Ureter (tissue), 1 donor: ENCODE data around the gene IGFBP6. TPM values are rescaled to one million over a fixed set of nuclear protein-coding genes. Genes with fewer than 3 reads are reported as not detected.

Source experiments
- DNase-seq: peaks from one replicate; pipeline ENCODE4 v3.0.0-alpha.2; 2020; ENCODE audit warnings: low spot score
- total RNA-seq: library from RNA; stranded (reverse); gene quantifications from one replicate; pipeline ENCODE4 v1.2.4, GENCODE V29; 2023
- donor health status: DM: yes; HTN: yes; CAD: no.

IGFBP6 gene
- total RNA-seq, 1 donor from 2014 or later, result 133 TPM

- DNase-seq, result no peak
These were observed 26.5 kb upstream of the IGFBP6 start for GRCh38 chr12:53070877-53071492.

DNA sequence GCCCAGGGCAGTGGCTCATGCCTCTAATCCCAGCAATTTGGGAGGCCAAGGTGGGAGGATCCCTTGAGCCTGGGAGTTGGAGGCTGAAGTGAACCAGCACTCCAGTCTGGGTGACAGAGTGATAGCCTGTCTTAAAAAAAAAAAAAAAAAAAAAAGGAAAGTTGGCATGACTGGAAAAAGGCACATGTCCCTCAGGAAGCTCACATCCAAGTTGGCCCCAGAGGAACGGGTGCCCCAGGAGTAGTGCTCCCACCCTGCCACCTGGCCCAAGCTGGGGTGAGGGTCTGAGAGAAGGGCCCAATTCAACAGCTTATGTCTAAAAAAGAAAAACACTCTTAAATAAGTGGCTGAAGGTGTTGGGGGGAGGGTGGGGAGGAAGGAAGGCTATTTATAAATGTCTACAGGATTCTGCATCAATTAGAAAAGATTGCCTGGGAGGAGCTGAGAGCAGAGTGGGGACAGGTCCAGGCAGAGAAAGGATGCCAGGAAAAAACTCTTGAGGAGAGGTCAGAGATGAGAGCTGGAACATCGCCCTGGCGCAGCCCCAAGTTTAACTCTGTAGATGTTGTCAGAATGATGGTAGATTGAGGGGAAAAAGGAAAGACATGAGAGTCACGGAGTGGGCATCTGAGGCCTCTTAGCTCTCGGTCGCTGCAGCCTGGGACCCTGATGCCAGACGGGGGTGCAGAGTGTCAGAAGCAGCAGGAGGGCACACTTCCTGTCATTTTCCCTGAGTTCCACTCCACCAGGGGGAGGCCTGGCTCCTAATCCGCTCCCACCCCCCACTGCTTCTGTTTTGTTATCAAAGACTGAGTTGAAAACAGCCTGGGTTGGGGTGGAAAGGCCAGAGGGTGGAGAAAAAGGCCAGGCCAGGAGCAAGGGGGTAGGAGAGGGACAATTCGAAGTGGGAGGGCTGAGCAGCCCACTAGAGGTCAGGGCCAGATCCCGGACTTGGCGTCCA is 25.6 kb upstream of the IGFBP6 start:
- peak; percentile 88 for DNase-seq

GRCh38 chr12:53073881-53074280 is 23.6 kb upstream of the IGFBP6 start:
- DNase-seq, result no peak

DNA sequence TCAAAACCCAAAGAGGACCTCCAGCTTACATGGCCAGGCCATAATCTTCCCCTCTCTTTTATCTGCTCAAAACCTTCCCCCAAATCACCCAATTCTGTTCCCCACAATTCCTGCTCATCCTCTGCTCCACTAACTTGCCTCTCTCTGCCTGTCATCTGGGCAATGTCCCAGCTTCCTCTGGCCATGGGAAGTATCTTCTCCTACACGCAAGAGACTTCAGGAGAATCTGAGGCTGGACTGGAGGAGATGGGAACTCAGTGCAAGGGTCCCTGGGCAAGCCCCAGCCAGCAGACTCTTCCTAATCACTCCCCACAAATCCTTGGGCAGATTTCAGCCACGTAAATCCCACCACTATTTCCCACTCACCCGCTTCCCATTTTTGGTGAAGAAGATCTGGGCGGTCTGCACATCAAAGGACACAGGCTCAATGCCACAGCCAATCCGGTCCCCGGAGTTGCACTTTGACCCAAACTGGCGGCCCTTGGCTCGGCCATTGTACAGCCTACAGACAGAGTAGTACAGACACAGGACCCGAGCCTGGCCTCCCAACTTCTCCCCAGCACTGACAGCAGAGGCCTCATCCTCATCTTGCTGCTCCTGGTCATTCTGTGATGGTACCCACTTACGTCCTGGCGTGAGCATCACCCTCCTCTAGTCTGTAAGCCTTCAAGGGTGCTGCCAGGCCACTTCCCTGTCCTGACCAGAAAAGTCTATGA is 23.0 kb upstream of the IGFBP6 start:
- no peak for DNase-seq

DNA sequence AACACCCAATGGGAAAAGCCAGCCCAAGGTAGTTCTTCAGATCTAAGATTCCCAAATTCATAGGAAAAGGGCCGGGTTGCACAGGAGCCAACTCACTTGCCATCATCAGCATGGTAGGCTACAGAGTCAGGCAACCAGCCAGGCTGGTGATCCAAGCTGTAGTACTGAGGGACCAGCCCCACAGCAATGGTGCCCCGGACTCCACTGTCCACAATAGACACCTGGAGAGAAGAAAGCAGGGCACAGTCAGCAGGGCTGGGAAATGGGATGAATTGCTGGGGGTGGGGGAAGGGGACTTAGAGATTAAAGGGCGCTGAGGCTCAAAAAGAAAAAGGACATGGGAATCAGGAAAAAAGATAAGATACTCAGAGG is 22.5 kb upstream of the IGFBP6 start:
- no peak for DNase-seq

GRCh38 chr12:53076461-53076860 is 21.0 kb upstream of the IGFBP6 start:
- DNase-seq, result no peak

DNA sequence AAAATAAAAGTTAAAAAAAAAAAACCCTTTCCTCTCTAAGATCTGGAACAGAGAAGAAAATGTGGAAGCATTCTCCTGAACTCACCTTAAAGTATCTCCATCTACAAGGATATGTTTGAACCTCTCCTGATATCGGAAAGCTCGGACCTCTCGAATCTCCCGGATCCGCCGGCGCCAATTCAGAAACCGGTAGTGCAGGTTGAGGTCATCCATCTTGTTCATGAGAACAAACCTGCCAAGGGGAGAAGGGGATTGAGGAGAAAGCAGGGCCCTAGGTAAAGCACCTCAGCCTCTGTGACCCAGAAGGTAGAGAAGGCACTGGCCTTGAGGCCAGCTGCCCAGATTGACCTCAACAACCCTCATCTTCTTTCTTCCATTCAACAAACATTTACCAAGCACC is 20.4 kb upstream of the IGFBP6 start:
- DNase-seq, result no peak

GRCh38 chr12:53078425-53079225 is 18.8 kb upstream of the IGFBP6 start:
- peak; percentile 57 for DNase-seq

- DNase-seq, result peak; percentile 98
These were observed 18.0 kb upstream of the IGFBP6 start, which contains the start of gene SPRYD3 for GRCh38 chr12:53079226-53080117. Gene SPRYD3, minus strand, starts transcription at chr12:53079390. Its CDS starts 57 bp downstream, at chr12:53079333.

DNA sequence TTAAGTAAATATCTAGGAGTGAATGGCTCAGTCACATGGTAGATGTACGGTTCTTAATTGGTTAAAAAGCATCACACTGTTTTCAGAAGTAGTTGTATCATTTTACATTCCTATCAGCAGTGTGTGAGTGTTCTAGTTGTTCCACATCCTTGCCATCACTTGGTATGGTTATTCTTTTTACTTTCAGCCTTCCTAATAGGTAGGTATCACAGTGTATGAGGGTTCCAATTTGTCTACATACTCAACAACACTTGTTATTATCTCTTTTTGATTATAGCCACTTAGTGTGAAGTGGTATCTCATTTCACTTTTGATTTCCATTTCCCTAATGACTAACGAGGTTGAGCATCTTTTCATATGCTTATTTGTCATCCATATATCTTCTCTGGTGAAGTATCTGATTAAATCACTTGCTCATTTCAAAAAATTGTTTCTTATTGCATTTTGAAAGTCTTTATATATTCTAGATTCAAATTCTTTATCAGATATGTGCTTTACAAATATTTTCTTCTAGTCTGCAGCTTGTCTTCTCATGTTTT is 14.8 kb upstream of the IGFBP6 start:
- no peak for DNase-seq

DNA sequence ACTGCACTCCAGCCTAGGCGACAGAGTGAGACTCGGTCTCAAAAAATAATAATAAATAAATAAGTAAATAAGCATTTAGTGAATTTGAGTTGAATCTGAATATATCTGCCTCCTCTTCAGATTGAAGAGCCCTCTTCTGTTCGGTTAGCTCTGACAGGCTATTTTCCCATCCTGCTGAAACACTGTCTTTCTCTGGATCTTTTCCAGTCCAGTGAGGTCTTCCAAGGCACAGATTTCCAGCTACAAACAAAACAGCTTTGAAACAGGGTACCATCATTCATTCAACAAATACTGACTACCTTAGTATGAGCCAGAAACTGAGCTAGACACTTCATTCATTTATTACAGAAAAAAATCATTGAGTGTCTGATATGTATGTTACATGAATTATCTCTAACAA is 11.1 kb upstream of the IGFBP6 start:
- no peak for DNase-seq

GRCh38 chr12:53090105-53090504 is 7.4 kb upstream of the IGFBP6 start:
- no peak for DNase-seq

DNA sequence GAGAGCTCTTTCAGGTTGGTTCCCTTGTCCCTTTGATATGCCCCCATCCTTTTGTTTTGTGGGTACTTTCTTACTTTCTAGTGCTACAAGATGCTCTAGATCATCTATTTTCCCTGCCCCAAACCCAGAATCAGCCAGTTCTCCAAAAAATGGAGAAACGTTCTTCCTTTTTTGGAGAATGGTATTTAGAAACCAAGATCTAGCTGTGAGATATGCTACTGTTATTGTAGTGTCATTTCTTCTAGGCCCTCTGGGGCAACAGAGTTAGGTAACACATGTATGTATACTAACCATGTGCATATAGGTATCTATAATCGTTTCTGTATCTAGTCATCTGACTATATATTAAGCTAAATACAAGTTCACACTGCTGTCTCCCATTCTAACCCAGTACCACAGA is 6.9 kb upstream of the IGFBP6 start:
- no peak for DNase-seq

GRCh38 chr12:53091756-53092155 is 5.7 kb upstream of the IGFBP6 start:
- DNase-seq, result peak; percentile 18

- DNase-seq, result peak; percentile 37
These were observed 3.6 kb upstream of the IGFBP6 start for GRCh38 chr12:53093777-53094393.

DNA sequence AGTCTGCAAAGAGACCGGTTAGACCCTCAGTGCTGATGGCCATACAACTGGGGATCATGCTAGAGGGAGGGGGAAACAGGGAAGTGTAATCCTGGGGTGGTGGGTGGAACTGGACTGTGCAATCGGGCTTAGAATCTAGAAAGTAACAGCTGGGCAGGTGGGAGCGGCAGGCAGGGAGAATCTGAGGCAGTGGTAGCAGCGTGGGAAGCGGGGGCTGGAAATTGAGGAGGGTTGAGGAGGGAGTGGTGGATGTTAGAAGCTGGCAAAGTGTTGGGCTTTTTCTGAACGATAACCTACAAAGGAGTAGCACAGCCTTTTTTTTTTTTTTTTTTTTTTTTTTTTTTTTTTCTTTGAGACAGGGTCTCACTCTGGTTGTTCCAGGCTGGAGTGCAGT is 3.1 kb upstream of the IGFBP6 start:
- DNase-seq, result peak; percentile 41

DNA sequence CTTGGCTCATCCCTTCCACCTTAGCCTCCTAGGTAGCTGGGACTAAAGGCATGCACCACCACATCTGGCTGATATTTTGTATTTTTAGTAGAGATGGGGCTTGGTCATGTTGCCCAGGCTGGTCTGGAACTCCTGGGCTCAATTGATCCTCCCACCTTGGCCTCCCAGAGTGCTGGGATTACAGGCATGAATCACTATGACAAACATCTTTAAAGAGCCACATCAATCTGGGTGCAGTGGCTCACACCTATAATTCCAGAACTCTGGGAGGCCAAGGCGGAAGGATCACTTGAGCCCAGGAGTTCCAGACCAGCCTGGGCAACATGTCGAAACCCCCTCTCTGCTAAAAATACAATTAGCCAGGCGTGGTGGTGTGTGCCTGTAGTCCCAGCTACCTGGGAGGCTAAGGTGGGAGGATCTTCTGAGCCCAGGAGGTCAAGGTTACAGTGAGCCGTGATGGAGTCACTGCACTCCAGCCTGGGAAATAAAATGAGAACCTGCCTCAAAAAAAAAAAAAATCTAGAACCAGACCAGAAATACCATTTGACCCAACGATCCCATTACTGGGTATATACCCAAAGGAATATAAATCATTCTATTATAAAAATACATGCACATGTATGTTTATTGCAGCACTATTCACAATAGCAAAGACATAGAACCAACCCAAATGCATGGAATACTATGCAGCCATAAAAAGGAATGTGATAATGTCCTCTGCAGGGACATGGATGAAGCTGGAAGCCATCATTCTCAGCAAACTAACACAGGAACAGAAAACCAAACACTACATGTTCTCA is 2.5 kb upstream of the IGFBP6 start:
- DNase-seq, result peak; percentile 35

- DNase-seq, result peak; percentile 32
These were observed 1.9 kb upstream of the IGFBP6 start for GRCh38 chr12:53095596-53095895.

GRCh38 chr12:53096089-53096741 is 1.3 kb upstream of the IGFBP6 start:
- DNase-seq, result peak; percentile 75
